ENCODE data around the gene ADPRS.

- no peak for TF ChIP-seq YY1 (IDR thresholded peaks at IDR 0.05; ENCODE audit: borderline replicate concordance in 1 of 3, control insufficient read depth in 1 of 3, extremely low read depth in 1 of 3, insufficient read depth in 3 of 3, insufficient read length in 1 of 3, insufficient replicate concordance in 2 of 3, low read depth in 1 of 3, low read length in 2 of 3)
- TF ChIP-seq POLR2AphosphoS5 (IDR thresholded peaks at IDR 0.05; ENCODE audit: control insufficient read depth, insufficient read depth, low read depth, low read length), result no peak
- no peak for TF ChIP-seq CTCF (IDR thresholded peaks at IDR 0.05 in 2 of 3, conservative IDR thresholded peaks at IDR 0.05 in 1 of 3; ENCODE audit: insufficient read depth in 2 of 3, low read depth in 1 of 3, low read length in 3 of 3)
- no peak for TF ChIP-seq ZZZ3 (IDR thresholded peaks at IDR 0.05)
- no peak for TF ChIP-seq TCF7 (IDR thresholded peaks at IDR 0.05; ENCODE audit: borderline replicate concordance)
- no peak for TF ChIP-seq SP1 (CRISPR knock-in tag; IDR thresholded peaks at IDR 0.05)
- no peak for TF ChIP-seq REST (IDR thresholded peaks at IDR 0.05; ENCODE audit: borderline replicate concordance)
- no peak for TF ChIP-seq REST (CRISPR knock-in tag; IDR thresholded peaks at IDR 0.05; ENCODE audit: low read depth)
- no peak for TF ChIP-seq GABPA (tag; conservative IDR thresholded peaks at IDR 0.05; ENCODE audit: low read depth)
- no peak for TF ChIP-seq POLR2A (conservative IDR thresholded peaks at IDR 0.05)
- no peak for TF ChIP-seq ZNF280B (CRISPR knock-in tag; IDR thresholded peaks at IDR 0.05)
- no peak for TF ChIP-seq EZH2 (IDR thresholded peaks at IDR 0.05; ENCODE audit: borderline replicate concordance, low read depth, low read length)
- no peak for TF ChIP-seq XRCC3 (IDR thresholded peaks at IDR 0.05)
Observed at GRCh38 chr1:36098650-36099365, 10.1 kb downstream of the ADPRS start.
